Measurements from ENCODE around the gene SLC8A2.

DNA sequence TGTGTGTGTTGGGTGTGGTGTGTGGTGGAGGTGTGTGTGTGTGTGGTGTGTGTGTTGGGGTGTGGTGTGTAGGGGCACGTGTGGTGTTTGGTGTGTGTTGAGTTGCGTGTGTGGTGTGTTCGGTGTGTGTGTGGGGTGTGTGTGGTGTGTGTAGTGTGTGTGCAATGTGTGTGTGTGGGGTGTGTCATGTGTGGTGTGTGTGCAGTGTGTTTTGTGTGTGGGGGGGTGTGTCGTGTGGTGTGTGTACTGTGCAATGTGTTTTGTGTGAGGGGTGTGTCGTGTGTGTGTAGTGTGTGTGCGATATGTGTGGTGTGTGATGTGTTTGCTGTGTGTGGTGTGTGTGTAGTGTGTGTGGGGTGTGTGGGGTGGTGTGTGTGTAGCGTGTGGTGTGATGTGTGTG is 18.3 kb upstream of the SLC8A2 start:
- TF ChIP-seq, protein P1, sequence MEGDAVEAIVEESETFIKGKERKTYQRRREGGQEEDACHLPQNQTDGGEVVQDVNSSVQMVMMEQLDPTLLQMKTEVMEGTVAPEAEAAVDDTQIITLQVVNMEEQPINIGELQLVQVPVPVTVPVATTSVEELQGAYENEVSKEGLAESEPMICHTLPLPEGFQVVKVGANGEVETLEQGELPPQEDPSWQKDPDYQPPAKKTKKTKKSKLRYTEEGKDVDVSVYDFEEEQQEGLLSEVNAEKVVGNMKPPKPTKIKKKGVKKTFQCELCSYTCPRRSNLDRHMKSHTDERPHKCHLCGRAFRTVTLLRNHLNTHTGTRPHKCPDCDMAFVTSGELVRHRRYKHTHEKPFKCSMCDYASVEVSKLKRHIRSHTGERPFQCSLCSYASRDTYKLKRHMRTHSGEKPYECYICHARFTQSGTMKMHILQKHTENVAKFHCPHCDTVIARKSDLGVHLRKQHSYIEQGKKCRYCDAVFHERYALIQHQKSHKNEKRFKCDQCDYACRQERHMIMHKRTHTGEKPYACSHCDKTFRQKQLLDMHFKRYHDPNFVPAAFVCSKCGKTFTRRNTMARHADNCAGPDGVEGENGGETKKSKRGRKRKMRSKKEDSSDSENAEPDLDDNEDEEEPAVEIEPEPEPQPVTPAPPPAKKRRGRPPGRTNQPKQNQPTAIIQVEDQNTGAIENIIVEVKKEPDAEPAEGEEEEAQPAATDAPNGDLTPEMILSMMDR (IDR thresholded peaks at IDR 0.05) = no peak
- no peak for TF ChIP-seq POLR2A (IDR thresholded peaks at IDR 0.05)
